Measurements from ENCODE around the gene DIS3L2. TPM values are rescaled to one million over a fixed set of nuclear protein-coding genes. Genes with fewer than 3 reads are reported as not detected.

The DIS3L2 gene
- total and polyA plus RNA-seq, 2 donors: 16.3 to 21.6 TPM

- no peak overlapping the region for H3K27ac ChIP-seq (ENCODE audit: low read depth in 1 of 2, low read length in 1 of 2)
- H3K4me3 ChIP-seq (ENCODE audit: low read length in 2 of 2): no peak overlapping the region
- H3K9me3 ChIP-seq (ENCODE audit: control insufficient read depth in 2 of 2, insufficient read depth in 1 of 2, low read length in 1 of 2): no peaks in the 10 kb centered on the region
- peaks cover 4 to 7% of the 10 kb centered on the region in 2 donors for H3K36me3 ChIP-seq (ENCODE audit: control insufficient read depth in 2 of 2, insufficient read depth in 2 of 2, low read length in 1 of 2)
- 100% methylated on average over 1 of the region's 1 CpG for WGBS
- peaks cover 41 to 65% of the 10 kb centered on the region in 2 donors for H3K4me1 ChIP-seq (ENCODE audit: control insufficient read depth in 2 of 2, insufficient read depth in 2 of 2, low read length in 2 of 2)
- DNase-seq (ENCODE audit: low read depth in 6 of 9, low spot score in 9 of 9): no peak
- H3K27me3 ChIP-seq (ENCODE audit: control insufficient read depth in 2 of 2, insufficient read depth in 1 of 2, low read length in 1 of 2): no peaks in the 10 kb centered on the region
Observed at GRCh38 chr2:232280341-232280740, 318.8 kb downstream of the DIS3L2 start.

GRCh38 chr2:232281858-232282507 is 320.5 kb downstream of the DIS3L2 start:
- DNase-seq (ENCODE audit: low read depth in 6 of 9, low spot score in 9 of 9): no peak
- H3K4me3 ChIP-seq (ENCODE audit: low read length in 2 of 2): no peak overlapping the region
- no peaks in the 10 kb centered on the region for H3K9me3 ChIP-seq (ENCODE audit: control insufficient read depth in 2 of 2, insufficient read depth in 1 of 2, low read length in 1 of 2)
- H3K27ac ChIP-seq (ENCODE audit: low read depth in 1 of 2, low read length in 1 of 2): no peak overlapping the region
- H3K27me3 ChIP-seq (ENCODE audit: control insufficient read depth in 2 of 2, insufficient read depth in 1 of 2, low read length in 1 of 2): no peaks in the 10 kb centered on the region
- H3K4me1 ChIP-seq (ENCODE audit: control insufficient read depth in 2 of 2, insufficient read depth in 2 of 2, low read length in 2 of 2): peaks cover 41 to 66% of the 10 kb centered on the region in 2 donors
- H3K36me3 ChIP-seq (ENCODE audit: control insufficient read depth in 2 of 2, insufficient read depth in 2 of 2, low read length in 1 of 2): peaks cover 4 to 9% of the 10 kb centered on the region in 2 donors
- 98% methylated on average over 6 of the region's 6 CpGs for WGBS

DNA sequence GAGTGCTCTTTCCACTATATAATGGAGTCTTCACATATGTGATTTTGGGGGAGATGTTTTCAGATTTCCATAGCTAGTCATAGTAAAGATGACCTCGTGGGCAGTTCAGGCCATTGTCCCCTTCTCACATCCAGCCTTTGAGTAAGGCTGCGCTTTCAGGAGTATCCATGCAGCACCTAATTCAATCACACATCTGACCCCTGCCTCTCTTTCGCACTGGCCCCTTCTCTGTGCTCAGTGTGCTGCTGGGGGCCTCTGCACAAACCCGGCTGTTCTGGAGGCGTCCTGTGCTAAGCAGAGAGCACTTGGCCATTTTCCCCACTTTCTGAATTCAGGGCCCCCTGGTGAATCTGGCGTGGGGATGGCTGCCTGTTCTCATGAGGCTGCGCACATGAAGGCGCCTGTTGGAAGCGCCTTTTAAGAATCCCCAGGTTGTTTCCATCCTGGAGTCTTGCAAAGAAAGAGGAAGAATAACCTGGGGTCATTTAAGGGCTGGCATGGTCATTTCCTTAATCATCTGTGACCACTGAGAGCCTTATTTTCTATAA is 321.1 kb downstream of the DIS3L2 start:
- Histone ChIP-seq H3K4me3 (ENCODE audit: low read length in 2 of 2) (no peak overlapping the region), H3K9me3 (ENCODE audit: control insufficient read depth in 2 of 2, insufficient read depth in 1 of 2, low read length in 1 of 2) (no peaks in the 10 kb centered on the region), H3K27me3 (ENCODE audit: control insufficient read depth in 2 of 2, insufficient read depth in 1 of 2, low read length in 1 of 2) (no peaks in the 10 kb centered on the region), H3K36me3 (ENCODE audit: control insufficient read depth in 2 of 2, insufficient read depth in 2 of 2, low read length in 1 of 2) (peaks cover 4 to 9% of the 10 kb centered on the region in 2 donors), H3K27ac (ENCODE audit: low read depth in 1 of 2, low read length in 1 of 2) (no peak overlapping the region), H3K4me1 (ENCODE audit: control insufficient read depth in 2 of 2, insufficient read depth in 2 of 2, low read length in 2 of 2) (peaks cover 38 to 66% of the 10 kb centered on the region in 2 donors)
- 98% methylated on average over 9 of the region's 9 CpGs for WGBS
- DNase-seq (ENCODE audit: low read depth in 6 of 9, low spot score in 9 of 9): no peak

DNA sequence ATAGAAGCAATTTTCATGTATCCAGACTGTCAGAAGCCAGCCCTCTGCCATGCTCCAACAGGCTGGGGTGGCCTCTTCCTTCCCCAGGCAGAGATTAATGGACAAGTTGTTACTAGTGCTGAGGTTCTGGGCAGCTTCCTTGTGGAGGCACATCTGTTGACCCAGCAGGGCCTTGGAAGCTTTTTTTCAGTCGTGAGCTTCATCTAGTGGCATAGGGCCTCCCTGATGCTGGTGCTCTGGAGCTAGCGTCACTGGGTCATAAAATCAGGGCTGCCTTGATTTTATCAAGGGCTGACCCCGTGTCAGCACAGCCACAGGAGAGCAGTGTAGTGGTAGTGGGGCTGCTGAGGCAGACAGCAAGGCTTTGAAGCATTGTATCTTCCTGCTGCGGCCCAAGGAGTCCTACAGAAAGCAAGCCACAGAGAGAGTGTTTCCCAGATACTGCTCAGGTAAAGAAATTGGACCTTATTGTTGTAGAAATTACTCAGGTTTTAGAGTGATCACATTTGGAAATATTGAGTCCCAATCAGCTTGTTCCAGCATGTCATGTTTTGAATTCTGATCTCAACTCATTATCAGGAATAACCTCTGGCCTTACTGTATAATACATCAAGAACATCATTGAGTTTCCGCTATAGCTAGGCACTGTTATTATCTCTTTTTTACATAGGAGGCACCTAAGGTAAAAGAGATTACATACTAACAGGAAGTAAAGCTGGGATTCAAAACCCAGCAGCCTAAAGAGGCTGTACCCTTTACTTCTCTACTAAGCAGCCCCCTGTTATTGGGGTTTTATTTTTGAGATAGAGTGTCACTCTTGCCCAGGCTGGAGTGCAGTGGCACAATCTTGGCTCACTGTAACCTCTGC is 324.7 kb downstream of the DIS3L2 start:
- 89% methylated on average over 5 of the region's 5 CpGs for WGBS
- H3K4me1 ChIP-seq (ENCODE audit: control insufficient read depth in 2 of 2, insufficient read depth in 2 of 2, low read length in 2 of 2): peaks cover 46 to 82% of the 10 kb centered on the region in 2 donors
- no peak for DNase-seq (ENCODE audit: low read depth in 6 of 9, low spot score in 9 of 9)
- H3K9me3 ChIP-seq (ENCODE audit: control insufficient read depth in 2 of 2, insufficient read depth in 1 of 2, low read length in 1 of 2): no peaks in the 10 kb centered on the region
- peak overlapping the region; percentile 76 to 85 for H3K27ac ChIP-seq (ENCODE audit: low read depth in 1 of 2, low read length in 1 of 2)
- H3K4me3 ChIP-seq (ENCODE audit: low read length in 2 of 2): no peak overlapping the region
- peaks cover 0 to 5% of the 10 kb centered on the region in 2 donors for H3K36me3 ChIP-seq (ENCODE audit: control insufficient read depth in 2 of 2, insufficient read depth in 2 of 2, low read length in 1 of 2)
- H3K27me3 ChIP-seq (ENCODE audit: control insufficient read depth in 2 of 2, insufficient read depth in 1 of 2, low read length in 1 of 2): no peaks in the 10 kb centered on the region

DNA sequence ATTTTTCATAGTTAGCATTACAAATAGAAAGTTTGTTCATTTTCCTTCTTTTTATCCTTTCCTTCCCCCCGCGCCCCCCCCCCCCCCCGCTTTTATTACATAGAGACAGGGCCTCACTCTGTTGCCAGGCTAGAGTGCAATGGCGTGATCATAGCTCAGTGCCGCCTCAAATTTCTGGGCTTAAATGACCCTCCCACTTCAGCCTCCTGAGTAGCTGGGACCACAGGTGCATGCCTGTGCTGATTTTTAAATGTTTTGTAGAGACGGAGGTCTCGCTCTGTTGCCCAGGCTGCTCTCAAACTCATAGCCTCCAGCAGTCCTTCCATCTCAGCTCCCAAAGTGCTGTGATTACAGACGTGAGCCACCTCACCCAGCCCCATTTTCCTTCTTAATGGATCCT is 325.8 kb downstream of the DIS3L2 start:
- H3K4me1 ChIP-seq (ENCODE audit: control insufficient read depth in 2 of 2, insufficient read depth in 2 of 2, low read length in 2 of 2): peaks cover 49 to 84% of the 10 kb centered on the region in 2 donors
- WGBS: 91% methylated on average over 8 of the region's 8 CpGs
- no peaks in the 10 kb centered on the region for H3K9me3 ChIP-seq (ENCODE audit: control insufficient read depth in 2 of 2, insufficient read depth in 1 of 2, low read length in 1 of 2)
- H3K36me3 ChIP-seq (ENCODE audit: control insufficient read depth in 2 of 2, insufficient read depth in 2 of 2, low read length in 1 of 2): peaks cover 0 to 15% of the 10 kb centered on the region in 2 donors
- no peak for DNase-seq (ENCODE audit: low read depth in 6 of 9, low spot score in 9 of 9)
- no peak overlapping the region for H3K4me3 ChIP-seq (ENCODE audit: low read length in 2 of 2)
- no peak overlapping the region for H3K27ac ChIP-seq (ENCODE audit: low read depth in 1 of 2, low read length in 1 of 2)
- no peaks in the 10 kb centered on the region for H3K27me3 ChIP-seq (ENCODE audit: control insufficient read depth in 2 of 2, insufficient read depth in 1 of 2, low read length in 1 of 2)

DNA sequence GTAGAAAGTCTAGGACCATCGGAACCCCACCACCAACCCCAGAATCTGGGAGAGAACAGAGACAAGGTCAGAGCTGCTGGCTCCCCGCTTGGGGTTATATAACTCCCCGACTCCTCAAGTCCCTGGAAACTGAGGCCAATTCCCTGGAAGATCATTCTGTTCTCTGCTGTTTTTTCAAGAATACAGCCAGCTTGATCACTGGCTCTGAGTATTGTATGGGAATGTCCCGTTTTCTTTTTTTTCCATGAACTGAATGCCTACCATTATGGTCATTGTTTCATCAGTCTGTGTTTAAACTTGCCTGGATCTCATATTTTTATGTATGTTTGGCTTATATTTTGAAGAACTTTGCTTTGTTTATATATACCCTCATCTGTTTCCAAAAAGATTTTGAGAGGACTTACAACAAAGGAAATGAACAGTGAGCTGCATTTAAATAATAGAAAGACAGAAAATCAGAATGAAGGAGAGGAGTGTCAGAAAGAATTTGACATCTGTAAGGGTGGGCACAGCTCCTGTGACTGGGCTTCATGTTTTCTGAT is 327.0 kb downstream of the DIS3L2 start:
- Histone ChIP-seq H3K4me3 (ENCODE audit: low read length in 2 of 2) (no peak overlapping the region), H3K27me3 (ENCODE audit: control insufficient read depth in 2 of 2, insufficient read depth in 1 of 2, low read length in 1 of 2) (no peaks in the 10 kb centered on the region), H3K9me3 (ENCODE audit: control insufficient read depth in 2 of 2, insufficient read depth in 1 of 2, low read length in 1 of 2) (no peaks in the 10 kb centered on the region), H3K36me3 (ENCODE audit: control insufficient read depth in 2 of 2, insufficient read depth in 2 of 2, low read length in 1 of 2) (peaks cover 0 to 15% of the 10 kb centered on the region in 2 donors), H3K4me1 (ENCODE audit: control insufficient read depth in 2 of 2, insufficient read depth in 2 of 2, low read length in 2 of 2) (peaks cover 54 to 87% of the 10 kb centered on the region in 2 donors), H3K27ac (ENCODE audit: low read depth in 1 of 2, low read length in 1 of 2) (no peak overlapping the region)
- 96% methylated on average over 4 of the region's 4 CpGs for WGBS
- no peak for DNase-seq (ENCODE audit: low read depth in 6 of 9, low spot score in 9 of 9)

GRCh38 chr2:232290668-232291067 is 329.2 kb downstream of the DIS3L2 start:
- no peak overlapping the region for H3K4me3 ChIP-seq (ENCODE audit: low read length in 2 of 2)
- peaks cover 44 to 87% of the 10 kb centered on the region in 2 donors for H3K4me1 ChIP-seq (ENCODE audit: control insufficient read depth in 2 of 2, insufficient read depth in 2 of 2, low read length in 2 of 2)
- 89% methylated on average over 8 of the region's 8 CpGs for WGBS
- H3K27ac ChIP-seq (ENCODE audit: low read depth in 1 of 2, low read length in 1 of 2): peak overlapping the region in 1 of 2 donors; percentile 14
- H3K9me3 ChIP-seq (ENCODE audit: control insufficient read depth in 2 of 2, insufficient read depth in 1 of 2, low read length in 1 of 2): no peaks in the 10 kb centered on the region
- peaks cover 0 to 15% of the 10 kb centered on the region in 2 donors for H3K36me3 ChIP-seq (ENCODE audit: control insufficient read depth in 2 of 2, insufficient read depth in 2 of 2, low read length in 1 of 2)
- no peaks in the 10 kb centered on the region for H3K27me3 ChIP-seq (ENCODE audit: control insufficient read depth in 2 of 2, insufficient read depth in 1 of 2, low read length in 1 of 2)
- no peak for DNase-seq (ENCODE audit: low read depth in 6 of 9, low spot score in 9 of 9)

- H3K9me3 ChIP-seq (ENCODE audit: control insufficient read depth in 2 of 2, insufficient read depth in 1 of 2, low read length in 1 of 2): no peaks in the 10 kb centered on the region
- H3K36me3 ChIP-seq (ENCODE audit: control insufficient read depth in 2 of 2, insufficient read depth in 2 of 2, low read length in 1 of 2): peaks cover 0 to 13% of the 10 kb centered on the region in 2 donors
- no peak overlapping the region for H3K4me3 ChIP-seq (ENCODE audit: low read length in 2 of 2)
- H3K4me1 ChIP-seq (ENCODE audit: control insufficient read depth in 2 of 2, insufficient read depth in 2 of 2, low read length in 2 of 2): peaks cover 39 to 80% of the 10 kb centered on the region in 2 donors
- no peak overlapping the region for H3K27ac ChIP-seq (ENCODE audit: low read depth in 1 of 2, low read length in 1 of 2)
- no peaks in the 10 kb centered on the region for H3K27me3 ChIP-seq (ENCODE audit: control insufficient read depth in 2 of 2, insufficient read depth in 1 of 2, low read length in 1 of 2)
- WGBS: 95% methylated on average over 2 of the region's 2 CpGs
- DNase-seq (ENCODE audit: low read depth in 6 of 9, low spot score in 9 of 9): no peak
Observed at GRCh38 chr2:232291343-232291742, 329.8 kb downstream of the DIS3L2 start.
